Measurements from ENCODE around the gene TAPBPL. TPM values are rescaled to one million over a fixed set of nuclear protein-coding genes. Genes with fewer than 3 reads are reported as not detected.
"Not testable (repeated sequence)": the region's sequence is repeated elsewhere in the genome, so short reads cannot be mapped to it uniquely, and the experiment has no call there.

TAPBPL gene
- polyA plus RNA-seq, 1 of the 3 experiments (the other 2 are of a cell fraction) = 24.1 TPM

DNA sequence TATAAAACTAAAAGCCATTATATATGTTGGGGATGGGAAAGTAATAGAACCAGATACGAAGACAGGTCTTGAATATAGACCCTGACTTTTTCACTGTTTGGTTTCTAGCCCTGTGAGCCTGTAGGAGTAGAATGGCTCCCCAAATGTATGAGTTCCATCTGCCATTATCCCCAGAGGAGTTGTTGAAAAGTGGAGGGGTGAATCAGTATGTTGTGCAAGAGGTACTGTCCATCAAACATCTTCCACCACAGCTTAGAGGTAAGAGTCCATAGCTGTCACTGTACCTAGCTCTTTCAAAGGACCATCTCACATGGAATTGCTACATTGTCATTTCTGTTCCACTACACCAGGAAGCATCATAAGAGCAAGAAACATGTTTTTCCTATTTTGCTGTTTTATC, 43.1 kb downstream of the TAPBPL start:
- no peak for DNase-seq
- Histone ChIP-seq H3K9ac (peak overlapping the region; percentile 97), H3K9me2 (no peaks in the 10 kb centered on the region), H3K27ac (ENCODE audit: low read depth in 2 of 2, low read length in 1 of 2) (no peak overlapping the region), H4K20me1 (ENCODE audit: insufficient read depth) (no peaks in the 10 kb centered on the region), H3K79me2 (ENCODE audit: insufficient read depth) (peaks cover 70% of the 10 kb centered on the region), H3K9me3 (no peaks in the 10 kb centered on the region), H3K36me3 (replicated peaks in 1 of 2; ENCODE audit: control insufficient read depth in 1 of 2, insufficient read depth in 2 of 2, low read length in 1 of 2) (peaks cover 15 to 48% of the 10 kb centered on the region in 2 experiments), H3K27me3 (ENCODE audit: insufficient read depth) (no peaks in the 10 kb centered on the region), H3K4me3 (ENCODE audit: low read depth in 2 of 2, low read length in 1 of 2) (peak overlapping the region; percentile 81 to 97), H3K4me1 (ENCODE audit: control insufficient read depth in 1 of 2, insufficient read depth in 2 of 2, low read depth in 1 of 2, low read length in 1 of 2) (peaks cover 13 to 18% of the 10 kb centered on the region in 2 experiments; a peak in 3 of 4 replicates), H3K4me2 (peak overlapping the region; percentile 99), H3F3A (replicated peaks; ENCODE audit: insufficient read depth) (peaks cover 8% of the 10 kb centered on the region), H2AFZ (ENCODE audit: low read depth) (no peak overlapping the region)
- no peak for TF ChIP-seq MXI1 (IDR thresholded peaks at IDR 0.05; ENCODE audit: low read depth, low read length)
- no peak for TF ChIP-seq NRF1 (IDR thresholded peaks at IDR 0.05; ENCODE audit: low read depth, low read length)
- TF ChIP-seq, protein P1, sequence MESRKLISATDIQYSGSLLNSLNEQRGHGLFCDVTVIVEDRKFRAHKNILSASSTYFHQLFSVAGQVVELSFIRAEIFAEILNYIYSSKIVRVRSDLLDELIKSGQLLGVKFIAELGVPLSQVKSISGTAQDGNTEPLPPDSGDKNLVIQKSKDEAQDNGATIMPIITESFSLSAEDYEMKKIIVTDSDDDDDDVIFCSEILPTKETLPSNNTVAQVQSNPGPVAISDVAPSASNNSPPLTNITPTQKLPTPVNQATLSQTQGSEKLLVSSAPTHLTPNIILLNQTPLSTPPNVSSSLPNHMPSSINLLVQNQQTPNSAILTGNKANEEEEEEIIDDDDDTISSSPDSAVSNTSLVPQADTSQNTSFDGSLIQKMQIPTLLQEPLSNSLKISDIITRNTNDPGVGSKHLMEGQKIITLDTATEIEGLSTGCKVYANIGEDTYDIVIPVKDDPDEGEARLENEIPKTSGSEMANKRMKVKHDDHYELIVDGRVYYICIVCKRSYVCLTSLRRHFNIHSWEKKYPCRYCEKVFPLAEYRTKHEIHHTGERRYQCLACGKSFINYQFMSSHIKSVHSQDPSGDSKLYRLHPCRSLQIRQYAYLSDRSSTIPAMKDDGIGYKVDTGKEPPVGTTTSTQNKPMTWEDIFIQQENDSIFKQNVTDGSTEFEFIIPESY (IDR thresholded peaks at IDR 0.05; ENCODE audit: borderline replicate concordance, low read depth) = no peak
- TF ChIP-seq, protein P2, sequence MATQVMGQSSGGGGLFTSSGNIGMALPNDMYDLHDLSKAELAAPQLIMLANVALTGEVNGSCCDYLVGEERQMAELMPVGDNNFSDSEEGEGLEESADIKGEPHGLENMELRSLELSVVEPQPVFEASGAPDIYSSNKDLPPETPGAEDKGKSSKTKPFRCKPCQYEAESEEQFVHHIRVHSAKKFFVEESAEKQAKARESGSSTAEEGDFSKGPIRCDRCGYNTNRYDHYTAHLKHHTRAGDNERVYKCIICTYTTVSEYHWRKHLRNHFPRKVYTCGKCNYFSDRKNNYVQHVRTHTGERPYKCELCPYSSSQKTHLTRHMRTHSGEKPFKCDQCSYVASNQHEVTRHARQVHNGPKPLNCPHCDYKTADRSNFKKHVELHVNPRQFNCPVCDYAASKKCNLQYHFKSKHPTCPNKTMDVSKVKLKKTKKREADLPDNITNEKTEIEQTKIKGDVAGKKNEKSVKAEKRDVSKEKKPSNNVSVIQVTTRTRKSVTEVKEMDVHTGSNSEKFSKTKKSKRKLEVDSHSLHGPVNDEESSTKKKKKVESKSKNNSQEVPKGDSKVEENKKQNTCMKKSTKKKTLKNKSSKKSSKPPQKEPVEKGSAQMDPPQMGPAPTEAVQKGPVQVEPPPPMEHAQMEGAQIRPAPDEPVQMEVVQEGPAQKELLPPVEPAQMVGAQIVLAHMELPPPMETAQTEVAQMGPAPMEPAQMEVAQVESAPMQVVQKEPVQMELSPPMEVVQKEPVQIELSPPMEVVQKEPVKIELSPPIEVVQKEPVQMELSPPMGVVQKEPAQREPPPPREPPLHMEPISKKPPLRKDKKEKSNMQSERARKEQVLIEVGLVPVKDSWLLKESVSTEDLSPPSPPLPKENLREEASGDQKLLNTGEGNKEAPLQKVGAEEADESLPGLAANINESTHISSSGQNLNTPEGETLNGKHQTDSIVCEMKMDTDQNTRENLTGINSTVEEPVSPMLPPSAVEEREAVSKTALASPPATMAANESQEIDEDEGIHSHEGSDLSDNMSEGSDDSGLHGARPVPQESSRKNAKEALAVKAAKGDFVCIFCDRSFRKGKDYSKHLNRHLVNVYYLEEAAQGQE (IDR thresholded peaks at IDR 0.05; ENCODE audit: low read depth, low read length) = no peak
- no peak for TF ChIP-seq TAF1 (IDR thresholded peaks at IDR 0.05; ENCODE audit: borderline replicate concordance, low read depth, low read length)
- no peak for TF ChIP-seq POLR2AphosphoS5 (IDR thresholded peaks at IDR 0.05; ENCODE audit: low read depth, low read length)
- TF ChIP-seq NFIC (IDR thresholded peaks at IDR 0.05; ENCODE audit: borderline replicate concordance) = no peak
- TF ChIP-seq, protein P3, sequence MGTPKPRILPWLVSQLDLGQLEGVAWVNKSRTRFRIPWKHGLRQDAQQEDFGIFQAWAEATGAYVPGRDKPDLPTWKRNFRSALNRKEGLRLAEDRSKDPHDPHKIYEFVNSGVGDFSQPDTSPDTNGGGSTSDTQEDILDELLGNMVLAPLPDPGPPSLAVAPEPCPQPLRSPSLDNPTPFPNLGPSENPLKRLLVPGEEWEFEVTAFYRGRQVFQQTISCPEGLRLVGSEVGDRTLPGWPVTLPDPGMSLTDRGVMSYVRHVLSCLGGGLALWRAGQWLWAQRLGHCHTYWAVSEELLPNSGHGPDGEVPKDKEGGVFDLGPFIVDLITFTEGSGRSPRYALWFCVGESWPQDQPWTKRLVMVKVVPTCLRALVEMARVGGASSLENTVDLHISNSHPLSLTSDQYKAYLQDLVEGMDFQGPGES (IDR thresholded peaks at IDR 0.05; ENCODE audit: low read depth, low read length) = no peak
- no peak for TF ChIP-seq RAD21 (IDR thresholded peaks at IDR 0.05; ENCODE audit: low read length)
- TF ChIP-seq FOSL2 (IDR thresholded peaks at IDR 0.05; ENCODE audit: borderline replicate concordance, low read depth) = no peak
- no peak for TF ChIP-seq YY1 (IDR thresholded peaks at IDR 0.05; ENCODE audit: low read depth)
- TF ChIP-seq EZH2phosphoT487 (IDR thresholded peaks at IDR 0.05; ENCODE audit: borderline replicate concordance, low read depth) = no peak
- ChIA-PET CTCF (no interaction called here), POLR2A (interaction anchor here (0.6 kb wide), 1 partner anchor 17 kb away, joined by 5 read pairs; no protein-coding TSS in a partner anchor)
- WGBS (ENCODE audit: low lambda C conversion rate) = 58% methylated on average over 1 of the region's 1 CpG

DNA sequence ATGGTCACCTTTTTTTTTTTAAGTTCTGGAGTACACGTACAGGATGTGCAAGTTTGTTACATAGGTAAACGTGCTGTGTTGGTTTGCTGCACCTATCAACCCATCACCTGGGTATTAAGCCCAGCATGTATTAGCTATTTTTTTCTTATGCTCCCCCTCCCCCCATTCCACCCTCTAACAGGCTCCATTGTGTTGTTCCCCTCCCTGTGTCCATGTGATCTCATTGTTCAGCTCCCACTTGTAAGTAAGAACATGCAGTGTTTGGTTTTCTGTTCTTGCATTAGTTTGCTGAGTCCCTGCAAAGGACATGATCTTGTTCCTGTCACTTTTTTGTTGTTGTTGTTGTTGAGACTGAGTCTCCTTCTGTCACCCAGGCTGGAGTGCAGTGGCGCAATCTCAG, 45.4 kb downstream of the TAPBPL start:
- H2AFZ ChIP-seq (ENCODE audit: low read depth); H3K9me2 ChIP-seq; DNase-seq; H3K4me3 ChIP-seq (ENCODE audit: low read depth in 2 of 2, low read length in 1 of 2); H3K9me3 ChIP-seq; H3K27ac ChIP-seq (ENCODE audit: low read depth in 2 of 2, low read length in 1 of 2); H3K4me2 ChIP-seq; POLR2A ChIA-PET; H3F3A ChIP-seq (replicated peaks; ENCODE audit: insufficient read depth); H3K9ac ChIP-seq; H3K27me3 ChIP-seq (ENCODE audit: insufficient read depth); H4K20me1 ChIP-seq (ENCODE audit: insufficient read depth): not testable (repeated sequence)
- WGBS (ENCODE audit: low lambda C conversion rate) = 86% methylated on average over 3 of the region's 3 CpGs
- Histone ChIP-seq H3K79me2 (ENCODE audit: insufficient read depth) (peaks cover 87% of the 10 kb centered on the region), H3K36me3 (replicated peaks in 1 of 2; ENCODE audit: control insufficient read depth in 1 of 2, insufficient read depth in 2 of 2, low read length in 1 of 2) (peaks cover 7 to 44% of the 10 kb centered on the region in 2 experiments), H3K4me1 (ENCODE audit: control insufficient read depth in 1 of 2, insufficient read depth in 2 of 2, low read depth in 1 of 2, low read length in 1 of 2) (peaks cover 10 to 18% of the 10 kb centered on the region in 2 experiments; a peak in 3 of 4 replicates)
- CTCF ChIA-PET = interaction anchor here (1.4 to 2.3 kb wide), 2 partner anchors 32 to 40 kb away, joined by 6 to 8 read pairs; no protein-coding TSS in a partner anchor

All from SK-N-SH (cell line).